Smooth muscle cell of the brain vasculature (primary cell): ENCODE data around the gene SNTG2.
"Not testable (repeated sequence)": the region's sequence is repeated elsewhere in the genome, so short reads cannot be mapped to it uniquely, and the experiment has no call there.

Experiments used
- DNase-seq: peaks from one replicate; pipeline ENCODE4 v3.0.0-alpha.2; 2012; ENCODE audit warnings: low read depth, low spot score

Gene SNTG2

GRCh38 chr2:1088940-1089339, 138.3 kb downstream of the SNTG2 start:
- DNase-seq: no peak

- DNase-seq: no peak
These were observed 141.4 kb downstream of the SNTG2 start for GRCh38 chr2:1091895-1092585.

- DNase-seq: not testable (repeated sequence)
These were observed 143.0 kb downstream of the SNTG2 start for GRCh38 chr2:1093668-1094067.

DNA sequence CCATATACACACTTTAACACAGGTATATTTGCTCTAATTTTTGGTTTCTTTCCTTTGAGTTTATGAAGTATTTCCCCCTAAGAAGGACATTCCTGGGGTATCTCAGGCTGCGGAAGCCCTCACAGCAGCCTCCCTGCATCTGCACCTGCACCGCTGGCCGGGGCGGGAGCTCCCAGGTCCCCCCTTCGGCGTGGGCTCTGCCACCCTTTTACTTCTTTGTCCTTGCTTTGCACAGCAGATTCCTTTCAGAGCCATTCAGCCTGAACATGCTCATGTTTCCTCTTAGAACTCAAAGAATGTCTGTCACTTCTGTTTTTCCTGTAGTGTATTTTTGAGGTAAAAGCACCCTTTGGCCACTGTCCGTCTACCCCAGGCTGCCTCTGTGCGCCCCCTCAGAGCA, 146.5 kb downstream of the SNTG2 start:
- DNase-seq: no peak

DNA sequence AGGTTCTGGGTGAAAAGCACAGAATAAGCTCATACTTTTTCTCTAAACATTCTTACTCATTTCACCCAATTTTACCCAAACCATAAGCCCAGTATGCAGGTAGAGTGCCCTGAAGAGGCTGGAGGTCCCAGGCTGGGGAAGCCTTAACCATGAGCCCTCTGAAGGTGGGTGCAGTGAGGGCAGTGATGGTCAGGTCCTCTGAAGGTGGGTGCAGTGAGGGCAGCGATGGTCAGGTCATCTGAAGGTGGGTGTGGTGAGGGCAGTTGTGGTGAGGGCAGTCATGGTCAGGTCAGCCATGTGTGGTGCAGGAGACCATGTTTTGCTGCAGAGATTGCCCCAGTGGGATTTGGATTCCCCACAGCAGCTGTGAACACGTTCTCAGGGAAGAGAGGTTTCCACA, 148.8 kb downstream of the SNTG2 start:
- DNase-seq: no peak

- no peak for DNase-seq
These were observed 150.5 kb downstream of the SNTG2 start for GRCh38 chr2:1101011-1101782.

DNA sequence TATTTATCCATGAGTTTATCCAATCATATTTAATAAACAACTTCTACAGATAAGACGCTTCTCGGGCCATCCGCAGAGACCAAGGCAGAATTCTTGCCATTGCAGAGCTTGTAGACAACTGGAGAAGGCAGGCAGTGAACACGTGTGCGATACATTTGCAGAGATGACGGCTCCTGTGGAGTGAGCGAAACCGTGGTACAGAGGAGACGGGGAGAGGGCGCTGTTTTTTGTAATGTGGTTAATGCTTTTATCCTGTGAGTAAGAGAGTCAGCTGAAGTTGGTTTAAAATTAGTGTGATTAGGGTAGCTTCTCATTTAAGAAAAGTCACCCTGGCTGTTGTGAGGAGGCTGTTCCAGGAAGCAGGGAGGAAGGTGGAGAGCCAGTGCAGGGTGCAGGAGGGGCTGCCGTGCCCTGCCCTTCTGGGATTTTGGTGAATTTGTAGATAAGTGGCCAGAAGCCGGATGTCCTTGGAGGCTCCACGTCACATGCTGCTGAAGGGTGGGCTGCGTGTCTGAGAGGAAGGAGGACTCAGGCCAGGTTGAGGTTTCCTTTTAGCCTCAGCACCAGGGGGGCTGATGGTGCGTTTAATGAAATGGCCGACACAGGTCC, 151.4 kb downstream of the SNTG2 start:
- DNase-seq: no peak

GRCh38 chr2:1104364-1104763, 153.7 kb downstream of the SNTG2 start:
- no peak for DNase-seq

DNA sequence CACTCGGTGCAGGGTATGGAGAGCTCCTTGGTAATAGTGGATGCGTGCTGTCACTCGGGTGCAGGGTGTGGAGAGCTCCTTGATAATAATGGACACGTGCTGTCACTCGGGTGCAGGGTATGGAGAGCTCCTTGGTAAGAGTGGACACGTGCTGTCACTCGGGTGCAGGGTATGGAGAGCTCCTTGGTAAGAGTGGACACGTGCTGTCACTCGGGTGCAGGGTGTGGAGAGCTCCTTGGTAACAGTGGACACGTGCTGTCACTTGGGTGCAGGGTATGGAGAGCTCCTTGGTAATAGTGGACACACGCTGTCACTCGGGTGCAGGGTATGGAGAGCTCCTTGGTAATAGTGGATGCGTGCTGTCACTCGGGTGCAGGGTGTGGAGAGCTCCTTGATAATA, 155.7 kb downstream of the SNTG2 start:
- not testable (repeated sequence) for DNase-seq

DNA sequence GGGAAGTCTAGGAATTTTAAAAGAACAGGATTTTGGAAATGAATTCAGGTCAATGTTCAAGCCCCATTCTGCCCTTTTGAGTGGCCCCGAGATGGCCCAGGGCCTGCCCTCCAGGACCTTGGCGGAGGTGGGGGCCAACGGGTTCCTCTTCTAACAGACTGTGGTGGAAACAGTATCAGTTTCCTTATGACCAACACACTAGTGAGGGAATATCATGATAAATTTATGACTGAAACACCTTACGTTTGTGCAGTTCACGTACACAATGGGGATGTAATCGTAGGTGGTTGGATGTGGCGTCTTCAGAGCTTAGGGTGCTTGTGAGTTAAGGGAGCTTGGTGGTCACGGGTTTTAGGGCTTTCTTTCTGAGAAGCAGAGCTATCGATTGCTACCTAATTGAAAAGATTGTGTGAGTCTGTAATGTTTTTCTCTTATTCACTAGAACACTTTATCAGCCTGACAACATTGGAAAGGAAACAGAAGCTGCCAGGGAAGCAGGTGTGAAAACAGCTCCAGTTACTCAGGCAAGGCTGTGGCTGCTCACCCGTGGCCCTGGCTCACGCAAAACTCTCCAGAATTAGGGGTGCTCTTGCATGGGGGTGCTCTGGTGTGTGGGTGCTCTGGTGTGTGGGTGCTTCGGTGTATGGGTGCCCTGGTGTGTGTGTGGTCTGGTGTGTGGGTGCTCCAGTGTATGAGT, 165.3 kb downstream of the SNTG2 start:
- no peak for DNase-seq

DNA sequence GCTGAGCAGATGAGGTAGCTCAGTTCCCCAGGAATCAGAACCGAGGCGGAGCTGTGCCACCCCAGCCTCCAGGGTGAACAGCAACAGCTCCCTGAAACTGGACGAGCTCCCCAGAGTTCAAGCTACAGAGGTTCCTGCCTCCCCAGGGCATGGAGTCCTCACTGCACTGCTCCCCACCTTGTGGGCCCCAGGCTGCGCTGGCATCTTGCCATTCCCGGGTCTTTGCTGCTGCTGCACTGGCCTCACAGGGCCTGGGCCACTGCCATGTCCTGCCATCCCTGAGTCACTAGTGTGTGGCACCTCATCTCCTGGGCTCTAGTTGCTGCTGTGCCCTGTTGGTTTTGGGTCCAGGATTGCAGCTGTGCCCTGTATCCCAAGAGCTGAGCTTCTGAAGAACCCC, 166.9 kb downstream of the SNTG2 start:
- DNase-seq: no peak

DNA sequence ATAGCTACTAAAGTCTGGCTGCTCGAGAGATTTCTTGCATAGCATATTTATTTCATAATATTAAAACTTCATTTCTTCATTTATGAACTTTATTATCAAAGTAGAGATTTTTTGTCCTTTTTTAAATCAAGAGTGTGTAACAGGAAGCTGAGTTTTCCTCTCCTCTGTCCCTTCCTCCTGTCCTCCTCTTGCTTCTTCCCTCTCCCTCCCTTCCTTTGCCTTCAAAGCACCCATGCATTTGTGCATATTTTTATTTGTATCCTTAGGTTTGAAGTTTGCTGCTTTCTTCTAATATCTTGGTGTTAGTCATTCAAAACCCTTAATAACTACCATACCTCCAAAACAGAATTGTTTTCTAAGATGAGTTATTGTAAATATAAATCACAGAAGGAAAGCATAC, 174.6 kb downstream of the SNTG2 start:
- DNase-seq: no peak

DNA sequence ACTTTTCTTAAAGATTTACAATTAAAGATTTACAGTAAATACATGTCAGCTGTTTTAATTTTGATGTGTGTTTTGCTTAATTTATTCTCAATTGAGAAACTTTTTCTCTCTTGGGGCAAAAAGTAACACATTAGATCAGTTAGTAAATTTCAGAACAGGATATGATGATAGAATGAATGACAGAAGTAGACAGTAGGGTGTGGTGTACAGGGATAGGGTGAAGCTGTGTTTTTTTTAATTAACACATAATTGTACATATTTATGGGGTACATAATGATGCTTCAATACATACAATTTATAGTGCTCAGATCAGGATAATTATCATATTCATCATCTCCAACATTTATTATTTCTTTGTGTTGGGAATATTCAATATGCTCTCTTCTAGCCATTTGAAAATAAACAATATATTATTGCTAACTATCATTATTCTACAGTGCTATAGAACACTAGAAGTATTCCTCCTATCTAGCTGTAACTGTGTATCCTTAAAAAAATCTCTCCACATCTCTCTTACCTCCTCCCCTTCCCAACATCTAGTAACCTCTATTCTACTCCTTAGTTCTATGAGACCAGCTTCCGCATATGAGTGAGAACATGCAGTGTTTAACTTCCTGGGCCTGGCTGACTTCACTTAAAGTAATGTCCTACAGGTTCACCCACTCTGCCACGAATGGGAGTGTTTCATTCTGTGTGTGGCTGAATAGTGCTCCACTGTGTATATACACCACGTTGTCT, 175.2 kb downstream of the SNTG2 start:
- no peak for DNase-seq

GRCh38 chr2:1129982-1130381, 179.3 kb downstream of the SNTG2 start:
- no peak for DNase-seq

- no peak for DNase-seq
These were observed 180.3 kb downstream of the SNTG2 start for GRCh38 chr2:1130922-1131321.

GRCh38 chr2:1132328-1132969, 181.8 kb downstream of the SNTG2 start:
- DNase-seq: no peak

DNA sequence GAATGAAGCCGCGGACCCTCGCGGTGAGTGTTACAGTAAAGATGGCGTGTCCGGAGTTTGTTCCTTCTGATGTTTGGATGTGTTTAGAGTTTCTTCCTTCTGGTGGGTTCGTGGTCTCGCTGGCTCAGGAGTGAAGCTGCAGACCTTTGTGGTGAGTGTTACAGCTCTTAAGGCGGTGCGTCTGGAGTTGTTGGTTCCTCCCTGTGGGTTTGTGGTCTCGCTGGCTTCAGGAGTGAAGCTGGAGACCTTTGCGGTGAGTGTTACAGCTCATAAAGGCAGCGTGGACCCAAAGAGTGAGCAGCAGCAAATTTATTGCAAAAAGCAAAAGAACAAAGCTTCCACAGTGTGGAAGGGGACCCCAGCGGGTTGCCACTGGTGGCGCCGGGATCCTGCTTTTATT, 183.2 kb downstream of the SNTG2 start:
- not testable (repeated sequence) for DNase-seq

DNA sequence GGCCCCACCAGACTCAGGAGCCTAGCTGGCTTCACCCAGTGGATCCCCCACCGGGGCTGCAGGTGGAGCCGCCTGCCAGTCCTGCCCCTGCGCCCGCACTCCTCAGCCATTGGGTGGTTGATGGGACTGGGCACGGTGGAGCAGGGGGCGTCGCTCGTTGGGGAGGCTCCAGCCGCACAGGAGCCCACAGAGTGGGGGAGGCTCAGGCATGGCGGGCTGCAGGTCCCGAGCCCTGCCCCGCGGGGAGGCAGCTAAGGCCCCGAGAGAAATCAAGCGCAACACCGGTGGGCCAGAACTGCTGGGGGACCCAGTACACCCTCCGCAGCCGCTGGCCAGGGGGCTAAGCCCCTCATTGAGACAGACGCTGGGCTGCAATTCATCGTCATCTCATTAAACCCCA, 184.0 kb downstream of the SNTG2 start:
- no peak for DNase-seq

DNA sequence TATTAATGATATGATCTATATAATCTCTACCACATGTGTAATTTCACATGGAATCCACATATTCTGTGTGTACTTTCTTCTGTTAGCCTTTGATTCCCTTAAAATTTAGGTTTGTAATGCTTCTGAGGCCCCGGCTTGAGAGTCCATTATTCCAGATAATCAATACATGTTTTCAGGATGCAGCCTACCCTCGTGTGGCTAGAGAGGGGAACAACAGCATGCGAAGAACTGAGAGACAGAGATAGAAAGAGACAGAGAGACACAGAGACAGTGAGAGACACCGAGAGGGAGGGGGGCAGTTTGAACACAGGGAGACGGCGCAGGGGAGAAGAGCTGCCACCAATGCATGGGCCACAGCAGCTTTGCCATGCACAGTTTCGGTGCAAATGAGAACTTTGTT, 185.4 kb downstream of the SNTG2 start:
- no peak for DNase-seq

DNA sequence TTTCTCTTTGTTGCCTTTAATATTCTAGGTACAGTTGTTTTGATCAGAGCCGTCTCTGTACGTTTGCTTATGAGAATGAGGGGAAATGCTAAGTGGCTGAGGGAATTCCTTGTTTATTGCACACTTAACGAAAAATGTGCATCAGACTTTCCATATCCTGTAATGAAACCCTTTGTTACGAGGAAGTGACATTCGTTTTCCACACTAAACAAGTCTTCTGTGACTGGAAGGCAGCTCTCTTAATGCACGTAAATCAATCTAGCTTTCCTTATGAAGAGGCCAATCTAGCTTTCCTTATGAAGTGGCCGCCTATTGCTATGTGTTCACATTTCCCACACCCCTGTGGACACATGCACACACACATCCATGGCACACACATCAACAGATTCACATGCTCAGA, 186.2 kb downstream of the SNTG2 start:
- DNase-seq: no peak

- no peak for DNase-seq
These were observed 186.6 kb downstream of the SNTG2 start for GRCh38 chr2:1137264-1137663.
